NCI-H526 treated with DMSO at 0.1 percent for 48 hours (cell line): ENCODE measurements around the gene HLA-B.

Experiments
- DNase-seq: peaks from one replicate; lab custom pipeline; 2025; lab: John Stamatoyannopoulos, UW

HLA-B gene

DNA sequence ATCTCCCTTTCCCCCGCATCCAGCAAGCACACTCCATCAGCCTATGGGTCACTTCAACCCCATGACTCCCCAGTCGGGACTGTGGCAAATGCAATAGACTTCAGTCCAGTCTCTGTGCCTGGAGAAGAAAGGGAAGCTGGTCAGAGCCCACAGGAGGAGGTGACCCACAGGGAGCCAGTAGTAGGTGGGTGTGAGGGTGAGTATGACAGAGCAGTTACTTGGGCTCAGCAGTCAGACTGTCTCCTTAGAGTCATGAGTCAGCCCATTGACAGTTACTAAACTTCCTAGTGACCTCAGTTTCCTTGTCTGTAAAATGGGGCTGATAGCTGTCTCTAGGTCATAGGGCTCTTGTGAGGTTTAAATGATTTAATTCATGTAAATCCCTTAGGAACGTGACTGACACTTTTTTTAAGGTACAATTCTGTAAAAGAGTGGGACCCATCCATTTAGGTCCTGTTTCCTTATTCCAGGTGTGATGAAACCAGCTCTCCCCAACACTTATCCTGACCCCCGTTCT lies 51.2 kb downstream of the HLA-B start:
- DNase-seq: no peak

DNA sequence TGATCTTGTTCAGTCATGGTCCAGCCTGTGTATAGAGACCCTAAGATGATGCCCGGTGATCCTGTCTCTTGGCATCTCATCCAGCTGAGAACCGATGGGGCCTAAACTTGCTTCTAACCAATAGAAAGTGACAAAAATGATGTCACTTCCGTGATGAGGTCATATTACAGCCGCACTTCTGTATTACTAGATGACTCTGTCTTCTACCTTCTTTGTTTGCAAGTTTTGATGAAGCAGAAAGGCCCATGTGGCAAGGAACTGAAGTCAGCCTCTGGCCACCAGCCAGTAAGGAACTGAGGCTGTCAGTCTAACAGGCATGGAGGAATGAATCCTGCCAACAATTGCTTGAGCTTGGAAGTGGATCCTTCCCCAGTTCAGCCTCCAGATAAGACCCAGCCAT lies 52.3 kb downstream of the HLA-B start:
- DNase-seq: no peak
